Amniotic stem cell (primary cell): ENCODE data around the gene SPTSSB.
A peak's percentile ranks its signal among the peaks of the same experiment; 100 is the strongest.

Source experiments
- DNase-seq: peaks from one replicate; lab custom pipeline; 2025; lab: John Stamatoyannopoulos, UW

The SPTSSB gene

DNA sequence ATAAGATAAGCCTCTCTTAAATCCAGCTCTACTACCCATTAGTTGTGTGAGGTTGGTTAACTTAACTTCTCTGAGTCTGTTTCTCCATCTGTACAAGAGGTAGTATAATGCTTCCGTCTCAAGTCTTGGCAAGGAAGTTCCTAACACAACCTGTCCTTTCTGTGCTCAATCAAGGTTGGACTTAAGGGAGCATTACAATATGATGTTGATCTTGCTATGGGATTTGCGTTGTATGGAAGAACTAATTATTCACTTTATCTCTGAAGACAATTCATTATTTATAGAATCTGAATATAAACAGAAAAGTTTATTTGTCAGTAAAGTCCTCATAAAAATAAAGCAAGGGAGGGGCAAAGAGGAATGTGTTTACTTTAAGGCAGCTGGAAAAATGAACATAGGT, 18.9 kb upstream of the SPTSSB start:
- DNase-seq: no peak

DNA sequence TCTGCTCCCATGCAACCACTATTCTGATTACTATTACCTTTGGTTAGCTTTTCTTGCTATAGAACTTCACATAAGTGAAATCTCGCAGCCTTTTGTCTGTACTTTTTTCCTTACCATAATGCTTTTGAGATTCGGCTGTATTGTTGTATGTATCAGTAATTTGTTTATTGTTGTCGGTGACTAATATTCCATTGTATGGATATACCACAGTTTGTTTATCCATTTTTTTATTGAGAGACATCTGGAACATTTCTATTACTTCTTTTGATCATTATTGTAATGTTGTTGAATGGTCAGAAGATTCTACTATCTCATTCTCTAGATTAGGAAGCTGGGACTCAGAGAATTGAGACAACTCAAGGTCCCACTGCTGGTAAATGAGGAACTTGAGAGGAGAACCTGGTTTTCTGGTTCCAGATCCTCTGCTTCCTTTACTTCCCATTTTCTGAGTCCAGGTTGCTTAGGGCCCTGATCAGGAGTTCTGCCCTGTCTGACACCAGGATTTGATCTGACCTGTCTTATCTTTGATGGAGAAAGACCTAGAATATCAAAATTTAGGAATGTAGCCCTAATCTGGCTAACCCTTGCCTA, 18.2 kb upstream of the SPTSSB start:
- no peak for DNase-seq

DNA sequence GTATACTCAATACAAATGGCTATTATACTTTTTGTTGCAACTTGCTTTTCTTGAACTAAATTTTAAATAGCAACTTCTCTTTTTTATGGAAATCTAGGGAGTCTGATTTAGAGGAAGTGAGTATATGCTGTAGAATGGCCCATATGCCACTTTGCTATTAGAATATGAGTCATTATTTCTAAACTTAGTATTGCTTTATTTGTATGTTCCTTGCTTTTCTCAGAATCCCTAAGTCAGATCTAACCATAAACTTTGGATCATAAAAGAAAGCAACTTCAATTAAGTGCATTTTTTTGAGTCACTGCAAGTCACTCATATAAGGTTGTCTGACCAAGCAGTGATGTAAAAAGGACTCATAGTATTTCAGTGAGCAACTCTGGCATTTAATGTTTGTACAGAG, 17.5 kb upstream of the SPTSSB start:
- DNase-seq: no peak

DNA sequence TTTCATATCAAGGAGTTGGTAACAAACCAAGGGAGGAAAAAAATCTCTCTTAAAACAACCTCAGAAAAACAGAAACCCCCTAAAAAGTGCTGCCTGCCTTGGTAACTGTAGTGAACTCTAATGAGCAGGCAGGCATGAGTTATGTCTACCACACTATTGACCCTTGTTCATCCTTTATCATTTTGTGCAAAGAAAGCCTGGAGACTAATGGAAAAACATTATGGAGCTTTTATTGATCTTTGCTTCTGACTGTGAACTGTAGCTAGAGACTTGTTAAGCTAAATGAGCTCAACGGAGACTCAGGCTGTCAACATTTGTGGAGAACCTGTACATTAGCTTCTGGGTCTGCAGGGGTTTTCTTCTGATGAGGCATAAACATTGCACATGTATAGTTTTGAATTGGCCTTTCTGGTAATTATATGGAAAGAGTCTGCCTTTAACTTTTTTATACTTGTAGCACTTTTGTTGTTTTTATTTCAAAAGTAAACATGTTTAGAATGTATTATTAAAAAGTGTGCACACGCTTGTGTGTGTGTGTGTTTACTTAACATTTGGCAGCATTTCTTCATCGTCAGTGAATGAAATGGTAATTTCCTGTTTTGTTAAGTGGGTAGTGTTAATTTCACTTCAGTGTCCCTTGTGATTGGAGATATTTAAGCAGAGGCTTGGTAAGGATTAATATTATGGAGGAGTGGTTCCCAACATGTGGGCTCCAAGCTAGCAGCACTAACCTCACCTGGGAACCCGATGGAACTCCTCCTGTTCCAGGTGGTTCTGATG, 15.9 kb upstream of the SPTSSB start:
- DNase-seq: no peak

DNA sequence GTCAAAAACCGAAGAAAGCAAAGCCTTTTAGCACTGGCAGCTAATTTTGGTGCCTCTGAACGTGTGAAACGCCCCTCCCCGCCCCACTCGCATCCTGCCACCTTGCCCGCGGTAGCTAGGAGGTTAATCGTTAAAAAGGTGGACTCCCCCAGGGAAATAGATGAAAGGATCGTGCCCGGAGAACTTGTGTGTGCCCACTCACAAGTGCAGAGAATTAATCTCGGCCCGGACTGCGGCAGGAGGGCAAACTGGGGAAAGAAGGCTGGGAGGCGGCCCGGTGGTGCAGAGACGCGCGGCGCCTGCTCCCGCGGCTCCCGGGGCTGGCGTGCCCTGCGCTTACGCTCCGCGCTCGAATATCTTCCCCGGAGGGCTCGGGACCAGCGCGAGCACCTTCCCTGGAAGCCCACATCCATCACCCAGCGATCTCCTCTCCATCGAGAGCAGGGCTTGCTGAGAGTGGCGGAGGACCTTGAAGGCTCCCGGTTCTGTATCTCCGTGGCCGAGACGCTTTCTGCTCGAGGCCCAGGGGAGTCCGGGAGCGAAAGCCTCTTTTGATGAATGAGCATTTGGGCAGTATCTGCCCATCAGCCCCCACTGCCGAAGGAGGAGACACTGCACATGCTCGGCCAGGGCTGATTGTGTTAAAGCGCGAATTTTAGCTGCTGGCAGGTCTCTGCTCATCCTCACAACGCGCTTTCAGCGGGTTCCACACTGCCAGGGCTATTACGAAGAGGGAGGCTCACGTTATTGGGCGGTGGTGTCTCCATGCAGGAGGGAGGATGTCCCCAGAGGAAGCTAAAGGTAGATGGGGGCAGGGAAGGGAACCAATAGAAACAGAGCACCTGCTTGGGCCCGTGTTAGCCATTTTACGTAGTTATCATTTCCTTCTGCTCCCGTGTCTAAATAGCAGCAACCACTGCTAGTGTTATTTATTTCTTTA, 1.3 kb upstream of the SPTSSB start:
- no peak for DNase-seq

DNA sequence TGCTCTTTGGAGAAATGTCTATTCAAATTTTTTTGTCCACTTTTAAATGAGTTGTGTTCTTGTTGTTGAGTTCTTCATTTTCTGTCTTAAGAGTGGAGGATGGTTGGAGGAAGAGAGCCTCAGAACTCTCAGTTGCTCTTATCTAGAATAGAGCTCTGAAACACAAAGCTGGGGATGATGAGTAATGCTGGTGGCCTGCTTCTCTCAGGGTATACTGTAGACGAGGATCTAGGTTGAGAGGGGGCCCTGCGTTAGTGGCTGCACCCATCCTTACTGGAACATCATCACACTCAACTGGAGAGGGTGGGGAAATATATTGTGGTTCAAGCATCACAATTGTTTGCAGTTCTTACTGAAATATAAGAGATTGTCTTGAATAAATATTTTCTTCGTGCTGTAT, 1.8 kb downstream of the SPTSSB start:
- DNase-seq: no peak

DNA sequence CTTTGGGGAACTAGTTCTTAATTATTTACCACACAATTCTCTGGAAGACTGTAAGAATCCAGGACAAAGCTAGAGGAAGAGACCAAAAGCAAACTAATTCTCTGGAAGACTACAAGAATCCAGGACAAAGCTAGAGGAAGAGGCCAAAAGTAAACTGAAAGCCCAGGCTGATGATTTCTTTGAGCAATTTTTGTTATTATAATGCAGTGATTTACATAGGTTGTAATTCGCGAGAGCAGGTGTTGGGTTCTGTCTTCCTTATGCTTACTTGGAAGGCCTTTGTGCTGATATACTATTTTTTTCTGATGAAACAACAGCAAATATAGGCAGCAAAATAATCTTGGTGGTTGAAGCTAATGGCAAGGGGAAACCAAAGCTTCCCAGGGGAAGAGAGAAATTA, 5.2 kb downstream of the SPTSSB start:
- DNase-seq: no peak

DNA sequence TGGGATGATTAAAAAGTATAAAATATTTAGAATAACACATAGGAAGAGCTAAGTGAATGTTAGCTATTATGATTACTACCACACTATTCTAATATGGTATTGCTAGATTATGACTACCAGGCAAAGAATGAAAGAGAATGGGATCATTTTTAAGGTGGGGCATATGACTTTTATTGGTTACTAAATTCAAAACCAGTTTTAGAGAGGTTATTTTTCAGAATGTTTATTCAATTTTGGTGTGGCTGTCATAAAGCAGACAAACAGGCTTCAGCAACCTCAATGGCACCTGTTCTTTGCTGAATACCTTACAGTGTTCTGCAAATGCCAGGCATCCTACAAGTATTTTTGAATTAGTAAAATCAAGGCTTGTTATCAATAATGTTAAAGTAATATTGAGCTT, 12.8 kb downstream of the SPTSSB start:
- no peak for DNase-seq

DNA sequence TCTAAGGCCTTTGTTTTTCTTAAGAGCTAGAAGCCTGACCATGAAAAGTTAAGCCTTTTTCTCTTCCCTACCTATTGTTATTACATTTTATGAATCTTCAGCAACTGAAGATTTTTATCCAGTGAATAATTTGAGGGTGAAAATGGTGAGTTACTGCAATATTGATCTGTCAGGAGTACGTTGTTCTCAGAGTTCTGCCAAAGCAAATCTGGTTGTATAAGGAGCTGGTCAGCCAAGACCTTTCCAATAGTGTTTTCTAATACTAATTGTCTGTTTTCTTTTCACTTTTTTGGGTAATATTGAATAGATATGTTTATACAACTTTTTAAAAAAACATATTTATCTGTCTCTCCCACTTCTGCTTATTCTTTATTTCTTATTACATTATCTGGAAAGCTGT, 15.0 kb downstream of the SPTSSB start:
- DNase-seq: no peak

DNA sequence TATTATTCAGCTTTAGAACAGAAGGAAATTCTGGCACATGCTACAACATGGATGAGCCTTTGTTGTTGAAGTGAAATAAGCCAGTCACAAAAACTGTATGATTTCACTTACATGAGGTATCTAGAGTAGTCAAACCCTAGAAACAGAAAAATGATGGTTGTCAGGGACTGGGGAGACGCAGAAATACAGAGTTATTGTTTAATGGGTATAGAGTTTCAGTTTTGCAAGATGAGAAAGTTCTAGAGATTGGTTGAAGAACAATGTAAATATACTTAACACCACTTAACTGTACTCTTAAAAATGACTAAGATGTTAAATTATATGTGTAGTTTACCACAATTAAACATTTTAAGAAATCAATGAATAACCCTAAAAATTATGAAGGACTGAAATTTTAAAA, 15.8 kb downstream of the SPTSSB start:
- no peak for DNase-seq

DNA sequence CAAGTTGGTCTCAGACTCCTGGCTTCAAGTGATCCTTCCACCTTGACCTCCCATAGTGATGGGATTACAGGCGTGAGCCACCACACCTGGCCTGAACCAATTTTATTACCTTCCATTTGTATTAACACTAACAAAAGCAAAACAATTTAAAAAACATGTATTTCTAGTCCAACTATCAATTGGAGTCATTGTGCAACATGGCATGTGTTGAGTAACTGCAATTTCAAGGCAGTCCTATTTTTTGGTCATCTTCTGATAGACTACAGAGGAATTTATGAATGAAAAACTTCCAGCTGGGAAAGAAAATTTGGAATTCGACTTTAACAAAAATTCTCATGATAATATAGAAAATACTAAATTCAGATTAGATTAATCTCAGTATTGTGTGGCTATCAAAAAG, 16.8 kb downstream of the SPTSSB start:
- no peak for DNase-seq

DNA sequence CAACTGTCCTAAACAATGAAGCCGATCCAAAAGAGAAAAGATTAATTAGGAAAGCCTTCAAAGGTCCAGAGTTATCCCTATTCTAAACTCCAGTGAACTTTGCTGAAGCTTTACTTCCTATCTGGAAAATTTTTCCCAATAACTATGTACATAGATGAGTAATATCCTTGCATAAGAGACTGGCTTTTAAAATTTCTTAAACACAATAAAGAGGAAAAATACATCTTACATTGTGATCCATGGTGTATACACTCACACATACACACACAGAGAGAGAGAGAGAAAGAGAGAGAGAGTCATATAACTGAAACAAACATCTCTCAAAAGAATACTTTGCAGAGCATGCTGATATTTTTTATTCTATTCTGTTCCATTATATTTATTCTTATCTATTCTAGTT, 20.0 kb downstream of the SPTSSB start:
- no peak for DNase-seq

DNA sequence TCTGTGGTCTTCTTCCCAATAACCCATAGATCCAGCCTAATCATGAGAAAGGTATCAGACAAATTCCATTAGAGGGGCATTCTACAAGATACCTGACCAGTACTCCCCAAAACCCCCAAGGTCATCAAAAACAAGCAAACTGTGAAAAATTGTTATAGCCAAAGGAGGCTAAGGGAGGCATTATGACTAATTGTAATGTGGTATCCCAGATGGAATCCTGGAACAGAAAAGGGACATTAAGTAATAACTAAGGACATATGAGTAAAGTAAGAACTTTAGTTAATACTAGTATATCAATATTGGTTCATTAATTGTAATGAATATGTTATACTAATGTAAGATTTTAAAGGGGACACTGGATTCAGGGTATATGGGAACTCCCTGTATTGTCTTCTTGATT, 20.4 kb downstream of the SPTSSB start:
- DNase-seq: no peak

DNA sequence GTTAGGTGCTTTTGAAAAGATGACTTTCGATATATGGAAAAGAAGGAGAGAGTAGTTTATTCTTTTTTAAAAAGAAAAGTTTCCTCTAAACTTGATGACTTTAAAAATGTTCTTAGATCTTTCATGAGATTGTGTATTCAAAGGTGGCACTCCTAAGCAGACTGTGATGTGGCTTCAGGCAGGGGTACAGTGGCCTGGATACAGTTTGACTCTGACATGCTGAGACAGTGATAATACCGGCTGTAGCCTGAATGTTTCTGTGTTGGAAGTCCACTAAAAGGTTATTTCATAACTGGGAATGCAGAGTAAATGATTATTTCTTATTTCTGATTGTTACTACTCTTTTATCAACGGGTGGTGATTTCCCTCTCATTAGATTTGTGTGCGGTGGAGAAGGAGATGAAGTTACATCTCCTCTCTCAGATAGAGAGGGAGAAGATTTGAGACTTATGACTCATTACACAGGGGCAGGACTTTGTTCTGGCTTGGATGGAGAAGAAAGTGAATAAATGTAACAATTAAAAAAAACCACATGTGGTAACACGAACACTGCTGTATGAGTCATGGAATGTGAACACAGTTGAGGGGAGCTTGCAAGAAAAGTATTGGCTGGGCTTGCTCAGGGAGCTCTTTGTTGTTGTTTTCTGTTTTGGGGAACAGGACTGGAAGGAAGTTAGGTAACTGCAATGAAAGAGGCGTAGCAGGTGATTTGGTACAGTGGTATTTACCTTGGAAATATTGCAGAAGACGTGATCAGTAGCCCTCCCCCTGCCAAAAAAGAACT, 21.6 kb downstream of the SPTSSB start:
- peak; percentile 46 for DNase-seq

DNA sequence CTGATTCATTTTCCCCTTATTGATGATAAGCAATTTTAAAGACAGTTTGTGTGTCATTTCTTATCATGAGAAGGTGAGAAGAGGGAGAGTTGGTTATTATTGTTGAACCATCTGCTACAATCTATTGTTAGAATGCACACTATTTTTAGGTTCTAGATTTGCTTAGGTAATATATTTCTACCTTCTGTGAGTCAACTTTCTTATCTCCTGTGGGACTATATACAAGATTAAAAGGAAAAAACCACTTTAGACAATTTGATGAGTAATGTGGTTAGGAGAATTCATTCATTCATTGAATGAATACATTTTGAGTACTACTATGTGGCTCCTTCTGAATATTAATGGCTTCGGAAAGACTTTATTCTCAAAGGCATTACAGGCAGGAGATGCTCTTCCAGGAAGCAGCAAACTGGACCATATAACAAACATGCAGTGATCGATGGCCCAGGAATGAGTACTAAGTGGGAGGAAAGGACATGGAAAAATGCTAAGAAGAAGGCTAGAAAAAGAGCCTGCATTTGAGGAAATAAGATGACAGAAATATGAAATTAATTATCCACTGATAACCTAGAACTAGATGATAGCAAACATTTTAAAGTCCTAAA, 22.4 kb downstream of the SPTSSB start:
- DNase-seq: no peak

DNA sequence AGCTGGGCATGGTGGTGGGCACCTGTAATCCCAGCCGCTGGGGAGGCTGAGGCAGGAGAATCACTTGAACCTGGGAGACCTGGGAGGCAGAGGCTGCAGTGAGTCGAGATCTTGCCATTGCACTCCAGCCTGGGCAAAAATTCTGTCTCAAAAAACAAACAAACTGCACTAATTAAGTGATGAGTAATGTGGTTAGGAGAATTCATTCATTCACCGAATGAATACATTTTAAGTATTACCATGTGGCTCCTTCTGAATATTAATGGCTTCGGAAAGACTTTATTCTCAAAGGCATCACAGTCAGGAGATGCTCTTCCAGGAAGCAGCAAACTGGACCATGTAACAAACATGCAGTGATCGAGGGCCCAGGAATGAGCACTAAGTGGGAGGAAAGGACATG, 23.6 kb downstream of the SPTSSB start:
- no peak for DNase-seq

DNA sequence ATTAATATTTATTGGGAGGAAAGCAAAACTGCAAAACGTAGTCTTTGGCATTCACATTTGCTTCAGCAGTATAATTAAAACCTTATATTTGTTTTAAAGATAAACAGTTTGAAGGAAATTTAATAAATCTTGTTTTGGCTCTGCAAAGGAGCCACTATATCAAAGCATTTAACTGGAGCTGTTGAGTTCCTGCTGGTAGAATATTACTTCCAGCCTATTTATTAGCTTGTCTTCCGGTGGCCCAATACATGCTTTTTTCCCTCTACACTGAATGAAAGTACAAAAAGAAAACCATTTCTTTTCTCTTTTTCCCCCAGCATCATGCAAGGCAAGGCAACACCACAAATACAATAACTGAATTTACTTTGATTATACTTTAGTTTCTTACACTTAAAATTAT, 26.3 kb downstream of the SPTSSB start:
- DNase-seq: no peak

DNA sequence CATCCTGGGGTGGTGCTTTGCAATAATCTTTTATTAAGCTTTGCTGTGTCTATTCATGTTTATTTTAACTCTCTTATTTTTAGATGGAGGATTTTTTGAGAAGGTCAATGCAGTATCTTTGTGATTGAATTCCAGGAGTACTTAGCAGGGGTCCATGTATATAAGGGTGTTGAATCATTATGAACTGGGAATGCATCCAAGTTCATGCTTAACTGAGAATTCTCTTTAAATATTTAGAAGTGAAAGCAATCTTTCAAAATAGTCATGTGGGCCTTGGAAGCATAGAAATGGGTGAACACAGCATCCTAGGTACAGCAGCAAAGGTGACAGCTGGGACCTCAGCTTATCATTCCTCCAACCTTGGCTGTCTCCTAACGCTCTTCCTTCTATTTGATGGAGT, 27.3 kb downstream of the SPTSSB start:
- no peak for DNase-seq

DNA sequence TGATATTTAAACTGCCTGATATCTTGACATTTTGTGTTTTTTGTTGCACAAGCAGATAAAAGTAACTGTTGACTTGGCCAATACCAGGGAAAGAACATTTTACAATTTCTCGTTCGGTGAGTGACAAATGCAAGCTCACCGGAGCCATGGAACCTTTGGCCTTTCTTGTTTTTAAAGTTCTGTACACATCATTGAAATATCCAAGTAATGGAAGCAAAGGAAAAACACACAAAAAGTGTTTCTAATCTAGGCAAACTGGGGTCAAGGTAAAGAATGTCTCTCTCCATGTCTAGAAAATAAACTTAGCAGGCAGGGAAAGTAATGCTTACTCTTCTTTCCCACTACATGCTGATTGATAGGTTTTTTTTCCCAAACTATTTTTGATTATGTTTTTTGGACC, 27.8 kb downstream of the SPTSSB start:
- no peak for DNase-seq

DNA sequence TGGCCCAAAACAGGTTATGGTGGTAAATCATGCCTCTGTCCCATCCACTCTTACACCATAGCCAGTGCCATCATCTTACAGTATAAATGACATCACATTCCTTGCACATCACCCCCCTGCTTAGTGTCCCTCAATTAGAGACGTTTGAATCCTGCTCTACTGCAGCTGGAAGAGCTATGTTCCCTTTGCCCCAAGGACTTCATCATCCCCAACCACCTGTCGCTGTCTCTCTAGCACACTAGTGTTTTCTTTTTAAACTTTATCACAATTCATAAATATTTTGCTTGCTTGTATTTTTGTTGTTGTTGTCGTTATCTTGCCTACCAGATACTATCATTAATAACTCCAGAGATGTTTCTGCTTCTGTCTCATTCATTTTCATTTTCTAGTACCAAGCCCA, 28.7 kb downstream of the SPTSSB start:
- DNase-seq: no peak
